Stimulated activated CD8-positive, alpha-beta memory T cell treated with anti-CD3 and anti-CD28 coated beads, Interleukin-4, amount 100 ng/mL, for 48 hours (primary cell): ENCODE results near the gene CERS3.

Experiments
- DNase-seq: peaks from one replicate; pipeline ENCODE4 v3.0.0-alpha.2; 2020

CERS3 gene

GRCh38 chr15:100373120-100373896 is 155.4 kb downstream of the CERS3 start:
- DNase-seq: no peak

- no peak for DNase-seq
Measured at GRCh38 chr15:100372739-100373119, 156.0 kb downstream of the CERS3 start.

- DNase-seq: no peak
Measured at GRCh38 chr15:100355342-100355741, 173.4 kb downstream of the CERS3 start.

- DNase-seq: no peak
Measured at GRCh38 chr15:100353449-100353848, 175.3 kb downstream of the CERS3 start.

GRCh38 chr15:100350434-100351226 is 178.1 kb downstream of the CERS3 start:
- no peak for DNase-seq
